ENCODE data around the gene PRKN.

- TF ChIP-seq, protein P1, sequence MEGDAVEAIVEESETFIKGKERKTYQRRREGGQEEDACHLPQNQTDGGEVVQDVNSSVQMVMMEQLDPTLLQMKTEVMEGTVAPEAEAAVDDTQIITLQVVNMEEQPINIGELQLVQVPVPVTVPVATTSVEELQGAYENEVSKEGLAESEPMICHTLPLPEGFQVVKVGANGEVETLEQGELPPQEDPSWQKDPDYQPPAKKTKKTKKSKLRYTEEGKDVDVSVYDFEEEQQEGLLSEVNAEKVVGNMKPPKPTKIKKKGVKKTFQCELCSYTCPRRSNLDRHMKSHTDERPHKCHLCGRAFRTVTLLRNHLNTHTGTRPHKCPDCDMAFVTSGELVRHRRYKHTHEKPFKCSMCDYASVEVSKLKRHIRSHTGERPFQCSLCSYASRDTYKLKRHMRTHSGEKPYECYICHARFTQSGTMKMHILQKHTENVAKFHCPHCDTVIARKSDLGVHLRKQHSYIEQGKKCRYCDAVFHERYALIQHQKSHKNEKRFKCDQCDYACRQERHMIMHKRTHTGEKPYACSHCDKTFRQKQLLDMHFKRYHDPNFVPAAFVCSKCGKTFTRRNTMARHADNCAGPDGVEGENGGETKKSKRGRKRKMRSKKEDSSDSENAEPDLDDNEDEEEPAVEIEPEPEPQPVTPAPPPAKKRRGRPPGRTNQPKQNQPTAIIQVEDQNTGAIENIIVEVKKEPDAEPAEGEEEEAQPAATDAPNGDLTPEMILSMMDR (IDR thresholded peaks at IDR 0.05): no peak
- no peak for TF ChIP-seq POLR2A (IDR thresholded peaks at IDR 0.05)
Observed at GRCh38 chr6:161412795-161413194, 1314.8 kb downstream of the PRKN start.
